ENCODE data around the gene GALNT9. TPM values are rescaled to one million over a fixed set of nuclear protein-coding genes. Genes with fewer than 3 reads are reported as not detected.
A peak's percentile ranks its signal among the peaks of the same experiment; 100 is the strongest.

GALNT9 gene
- total RNA-seq, 2 donors from 2014 or later, result 0.14 to 1.0 TPM

- H3K36me3 ChIP-seq, result no peaks in the 10 kb centered on the region
- H3K9me3 ChIP-seq, result no peaks in the 10 kb centered on the region
- no peak for TF ChIP-seq POLR2AphosphoS5 (IDR thresholded peaks at IDR 0.05)
- no peak for TF ChIP-seq CTCF (IDR thresholded peaks at IDR 0.05)
- WGBS, result 59% methylated on average over 33 of the region's 34 CpGs
- peaks cover 5% of the 10 kb centered on the region for H3K4me1 ChIP-seq (replicated peaks)
- H3K27ac ChIP-seq, result no peak overlapping the region
- no peak overlapping the region for H3K4me3 ChIP-seq
- intact Hi-C loops (cut with DNase I), result no loop called here
- H3K27me3 ChIP-seq (replicated peaks; ENCODE audit: insufficient read depth), result peaks cover 26% of the 10 kb centered on the region
- no peak for DNase-seq (ENCODE audit: low spot score)
Measured at GRCh38 chr12:132328282-132329029, 933 bp downstream of the GALNT9 start.

- Histone ChIP-seq H3K4me1 (replicated peaks) (peaks cover 5% of the 10 kb centered on the region), H3K9me3 (no peaks in the 10 kb centered on the region), H3K4me3 (no peak overlapping the region), H3K27me3 (replicated peaks; ENCODE audit: insufficient read depth) (peaks cover 26% of the 10 kb centered on the region), H3K27ac (peak overlapping the region; percentile 14 to 22), H3K36me3 (no peaks in the 10 kb centered on the region)
- intact Hi-C loops (cut with DNase I), result no loop called here
- TF ChIP-seq POLR2AphosphoS5 (IDR thresholded peaks at IDR 0.05) (peak; percentile 99), CTCF (IDR thresholded peaks at IDR 0.05) (no peak), POLR2A (IDR thresholded peaks at IDR 0.05) (no peak)
- 7% methylated on average over 32 of the region's 32 CpGs for WGBS
- peak; percentile 87 for DNase-seq (ENCODE audit: low spot score)
Measured at GRCh38 chr12:132327336-132328171, 1.8 kb downstream of the GALNT9 start.

DNA sequence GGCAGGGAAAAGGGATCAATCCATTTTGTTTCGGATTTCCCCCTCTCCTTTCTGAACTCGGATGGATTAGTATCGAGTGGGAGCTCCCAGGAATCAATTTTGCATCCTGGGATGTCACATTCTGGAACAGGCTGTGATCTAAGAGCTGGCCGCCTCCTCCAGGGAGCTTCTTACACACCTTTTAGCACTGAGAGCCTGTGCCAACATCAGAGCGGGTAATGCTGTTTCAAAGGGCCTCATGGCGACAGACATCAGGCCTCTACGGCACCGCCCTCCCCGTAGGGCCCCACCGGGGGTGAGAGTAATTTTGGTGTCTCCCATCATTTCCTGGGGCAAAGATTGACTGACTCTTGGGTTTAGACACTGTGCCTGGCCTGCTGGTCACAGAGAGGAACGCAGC lies 2.7 kb downstream of the GALNT9 start:
- Histone ChIP-seq H3K36me3 (no peaks in the 10 kb centered on the region), H3K27me3 (replicated peaks; ENCODE audit: insufficient read depth) (peaks cover 27% of the 10 kb centered on the region), H3K4me1 (replicated peaks) (peaks cover 5% of the 10 kb centered on the region), H3K4me3 (no peak overlapping the region), H3K27ac (no peak overlapping the region), H3K9me3 (no peaks in the 10 kb centered on the region)
- 73% methylated on average over 11 of the region's 11 CpGs for WGBS
- intact Hi-C loops (cut with DNase I), result no loop called here
- TF ChIP-seq POLR2AphosphoS5 (IDR thresholded peaks at IDR 0.05) (no peak), POLR2A (IDR thresholded peaks at IDR 0.05) (no peak), CTCF (IDR thresholded peaks at IDR 0.05) (no peak)
- no peak for DNase-seq (ENCODE audit: low spot score)

- no peaks in the 10 kb centered on the region for H3K36me3 ChIP-seq
- H3K9me3 ChIP-seq, result no peaks in the 10 kb centered on the region
- no peak overlapping the region for H3K4me3 ChIP-seq
- DNase-seq (ENCODE audit: low spot score), result no peak
- 89% methylated on average over 15 of the region's 15 CpGs for WGBS
- TF ChIP-seq CTCF (IDR thresholded peaks at IDR 0.05), result no peak
- peaks cover 5% of the 10 kb centered on the region for H3K4me1 ChIP-seq (replicated peaks)
- intact Hi-C loops (cut with DNase I), result no loop called here
- no peak overlapping the region for H3K27ac ChIP-seq
- peaks cover 27% of the 10 kb centered on the region for H3K27me3 ChIP-seq (replicated peaks; ENCODE audit: insufficient read depth)
Measured at GRCh38 chr12:132325733-132326130, 3.7 kb downstream of the GALNT9 start.

Measured in prostate gland (tissue), 2 donors.